Suprapubic skin (tissue), 4 donors: ENCODE measurements around the gene ELOVL4.

Experiments used
- CTCF ChIP-seq, 2 donors: fragments of 200-600 bp in 1 of 2; fragments of 450-650 bp in 1 of 2; sonication (generic) in 1 of 2; IDR thresholded peaks; one replicate each; pipeline ENCODE4 v1.5.1; 2016 to 2019; ENCODE audit warnings: antibody characterized with exemption in 2 of 2, mild to moderate bottlenecking in 1 of 2, moderate library complexity in 1 of 2
- POLR2A ChIP-seq, 2 donors: fragments of 450-650 bp; IDR thresholded peaks; one replicate each; pipeline ENCODE4 v1.6.1; 2017; ENCODE audit warnings: antibody characterized with exemption in 2 of 2, mild to moderate bottlenecking in 2 of 2, moderate library complexity in 2 of 2
- POLR2AphosphoS5 ChIP-seq, 3 donors: sonication (generic); formaldehyde crosslinking; IDR thresholded peaks; one replicate each; pipeline ENCODE4 v1.6.1; 2017; ENCODE audit warnings: antibody characterized with exemption in 3 of 3

GRCh38 chr6:79868098-79868722 is 79.1 kb downstream of the ELOVL4 start:
- TF ChIP-seq CTCF (IDR thresholded peaks at IDR 0.05) (peak in 1 of 2 donors; percentile 29), POLR2A (IDR thresholded peaks at IDR 0.05) (no peak), POLR2AphosphoS5 (IDR thresholded peaks at IDR 0.05) (no peak)
